Caco-2 (cell line): ENCODE results near the gene LACTB. TPM values are rescaled to one million over a fixed set of nuclear protein-coding genes. Genes with fewer than 3 reads are reported as not detected.

ENCODE experiments used
- BruUV-seq: library from RNA; stranded (reverse); fragments of 400-500 nt; replicated peaks from 2 replicates; lab custom pipeline; 2021; lab: Mats Ljungman, UMichigan
- CTCF ChIA-PET: fragments of 300-600 bp; sonication (Branson Sonifier 250); formaldehyde crosslinking; loops from one replicate; lab custom pipeline; 2022; ENCODE audit warnings: antibody characterized with exemption; lab: Charles Lee
- POLR2A ChIA-PET: fragments of 300-600 bp; sonication (Branson Sonifier 250); formaldehyde crosslinking; loops from one replicate; lab custom pipeline; 2022; ENCODE audit warnings: antibody characterized with exemption; lab: Charles Lee
- DNase-seq, 2 experiments: peaks; one replicate each; pipeline versions ENCODE4 v3.0.0 to v3.0.0-alpha.2; 2020 to 2022
- H3K27me3 ChIP-seq: replicated peaks from 2 replicates; pipeline ENCODE4 v1.6.0; 2011; ENCODE audit warnings: low read length; ENCODE audit not compliant: control insufficient read depth, insufficient read depth
- H3K36me3 ChIP-seq: 2 replicates; pipeline ENCODE4 v1.5.1; 2011; ENCODE audit warnings: low read length; ENCODE audit not compliant: control insufficient read depth, insufficient read depth
- H3K4me1 ChIP-seq: fragments of 250-450 bp; sonication (Bioruptor Pico); 2 replicates; pipeline ENCODE4 v1.5.1; 2020; ENCODE audit warnings: mild to moderate bottlenecking
- H3K4me3 ChIP-seq: 2 replicates; pipeline ENCODE4 v1.5.1; 2011; ENCODE audit warnings: low read depth, mild to moderate bottlenecking, control low read depth, low read length
- H3K9me3 ChIP-seq: fragments of 250-450 bp; sonication (Bioruptor Pico); 2 replicates; pipeline ENCODE4 v1.5.1; 2020; ENCODE audit warnings: mild to moderate bottlenecking, moderate library complexity
- H3K27ac Mint-ChIP-seq: one replicate; pipeline ENCODE4 v1.8.0; 2022; ENCODE audit warnings: mixed read lengths; ENCODE audit not compliant: unreplicated experiment
- H3K27me3 Mint-ChIP-seq: one replicate; pipeline ENCODE4 v1.8.0; 2022; ENCODE audit warnings: mixed read lengths; ENCODE audit not compliant: insufficient read depth, unreplicated experiment
- H3K36me3 Mint-ChIP-seq: one replicate; pipeline ENCODE4 v1.8.0; 2022; ENCODE audit warnings: mild to moderate bottlenecking, mixed read lengths; ENCODE audit not compliant: insufficient read depth, unreplicated experiment
- H3K4me1 Mint-ChIP-seq: one replicate; pipeline ENCODE4 v1.8.0; 2022; ENCODE audit warnings: low read depth, mixed read lengths; ENCODE audit not compliant: unreplicated experiment
- H3K4me3 Mint-ChIP-seq: one replicate; pipeline ENCODE4 v1.8.0; 2022; ENCODE audit warnings: mild to moderate bottlenecking, moderate library complexity, mixed read lengths; ENCODE audit not compliant: unreplicated experiment
- H3K9me3 Mint-ChIP-seq: one replicate; pipeline ENCODE4 v1.8.0; 2022; ENCODE audit warnings: mixed read lengths; ENCODE audit not compliant: unreplicated experiment
- CTCF ChIP-seq, 2 experiments: fragments of 200-600 bp in 1 of 2; IDR thresholded peaks; 1 replicate in 1 of 2; 2 replicates in 1 of 2; pipeline versions ENCODE4 v1.5.1 to v1.8.0; 2011 to 2022; ENCODE audit warnings: antibody characterized with exemption in 1 of 2, control low read depth in 1 of 2, inconsistent platforms in 1 of 2, low read depth in 1 of 2, low read length in 1 of 2, mild to moderate bottlenecking in 1 of 2, moderate library complexity in 1 of 2; ENCODE audit not compliant: insufficient read depth in 1 of 2, severe bottlenecking in 1 of 2, unreplicated experiment in 1 of 2
- intact Hi-C: fragments of 100-400 bp; cut with micrococcal nuclease; formaldehyde crosslinking; loops from one replicate; pipeline ENCODE4 v1.10.0; 2022; ENCODE audit not compliant: unreplicated experiment
- total RNA-seq: library from RNA; stranded (reverse); gene quantifications from 2 replicates; pipeline ENCODE4 v1.2.3, GENCODE V29; 2022

LACTB gene
- total RNA-seq, 1 experiment from 2014 or later, result 8.4 TPM

GRCh38 chr15:63079947-63080626, 41.6 kb upstream of the LACTB start:
- Histone ChIP-seq H3K36me3 (no peaks in the 10 kb centered on the region), H3K9me3 (no peaks in the 10 kb centered on the region), H3K4me1 (peaks cover 40% of the 10 kb centered on the region), H3K27me3 (no peaks in the 10 kb centered on the region), H3K4me3 (no peak overlapping the region)
- H3K27me3 Mint-ChIP-seq, result no peaks in the 10 kb centered on the region
- no peak overlapping the region for H3K4me3 Mint-ChIP-seq
- POLR2A ChIA-PET, result interaction anchor here (0.5 kb wide), 1 partner anchor 38 kb away, joined by 4 read pairs; no protein-coding TSS in a partner anchor
- DNase-seq, result no peak
- intact Hi-C loops, result no loop called here
- H3K4me1 Mint-ChIP-seq, result peaks cover 24% of the 10 kb centered on the region
- H3K36me3 Mint-ChIP-seq, result peaks cover 5% of the 10 kb centered on the region
- CTCF ChIA-PET, result interaction anchor here (4.3 kb wide), 1 partner anchor 32 kb away, joined by 17 read pairs; no protein-coding TSS in a partner anchor
- BruUV-seq, result no TSS peak
- TF ChIP-seq CTCF (IDR thresholded peaks at IDR 0.05; ENCODE audit: insufficient read depth in 1 of 2, low read depth in 1 of 2, low read length in 1 of 2, severe bottlenecking in 1 of 2, unreplicated experiment in 1 of 2), result no peak
- H3K9me3 Mint-ChIP-seq, result no peaks in the 10 kb centered on the region
- H3K27ac Mint-ChIP-seq, result peak overlapping the region; percentile 98

- Mint-ChIP-seq H3K27me3 (no peaks in the 10 kb centered on the region), H3K4me1 (peaks cover 24% of the 10 kb centered on the region), H3K9me3 (no peaks in the 10 kb centered on the region), H3K4me3 (no peak overlapping the region), H3K27ac (peak overlapping the region; percentile 98), H3K36me3 (peaks cover 5% of the 10 kb centered on the region)
- TF ChIP-seq CTCF (IDR thresholded peaks at IDR 0.05; ENCODE audit: insufficient read depth in 1 of 2, low read depth in 1 of 2, low read length in 1 of 2, severe bottlenecking in 1 of 2, unreplicated experiment in 1 of 2), result no peak
- Histone ChIP-seq H3K4me3 (no peak overlapping the region), H3K36me3 (no peaks in the 10 kb centered on the region), H3K4me1 (peaks cover 40% of the 10 kb centered on the region), H3K27me3 (no peaks in the 10 kb centered on the region), H3K9me3 (no peaks in the 10 kb centered on the region)
- ChIA-PET CTCF (interaction anchor here (4.3 kb wide), 1 partner anchor 33 kb away, joined by 17 read pairs; no protein-coding TSS in a partner anchor), POLR2A (interaction anchor here (0.5 kb wide), 1 partner anchor 39 kb away, joined by 4 read pairs; no protein-coding TSS in a partner anchor)
- BruUV-seq, result no TSS peak
- intact Hi-C loops, result no loop called here
- no peak for DNase-seq
These were observed 40.9 kb upstream of the LACTB start for GRCh38 chr15:63080634-63081250.

- peak in 1 of 2 experiments; percentile 32 for DNase-seq
- Histone ChIP-seq H3K9me3 (no peaks in the 10 kb centered on the region), H3K4me3 (no peak overlapping the region), H3K36me3 (no peaks in the 10 kb centered on the region), H3K4me1 (peaks cover 40% of the 10 kb centered on the region), H3K27me3 (no peaks in the 10 kb centered on the region)
- H3K27ac Mint-ChIP-seq, result peak overlapping the region; percentile 98
- ChIA-PET POLR2A (interaction anchor here (0.6 to 0.7 kb wide), 2 partner anchors 25 to 237 kb away, joined by 6 to 10 read pairs; no protein-coding TSS in a partner anchor), CTCF (interaction anchor here (0.6 to 4.3 kb wide), 4 partner anchors 30 to 326 kb away, joined by 3 to 17 read pairs (median 4); no protein-coding TSS in a partner anchor)
- TF ChIP-seq CTCF (IDR thresholded peaks at IDR 0.05; ENCODE audit: insufficient read depth in 1 of 2, low read depth in 1 of 2, low read length in 1 of 2, severe bottlenecking in 1 of 2, unreplicated experiment in 1 of 2), result no peak
- H3K4me3 Mint-ChIP-seq, result peak overlapping the region; percentile 55
- no peaks in the 10 kb centered on the region for H3K9me3 Mint-ChIP-seq
- H3K27me3 Mint-ChIP-seq, result no peaks in the 10 kb centered on the region
- H3K4me1 Mint-ChIP-seq, result peaks cover 24% of the 10 kb centered on the region
- no TSS peak for BruUV-seq
- peaks cover 5% of the 10 kb centered on the region for H3K36me3 Mint-ChIP-seq
- intact Hi-C loops, result no loop called here
These were observed 39.3 kb upstream of the LACTB start for GRCh38 chr15:63082366-63082765.
